Brain microvascular endothelial cell (primary cell): ENCODE results near the gene ELFN1.

Source experiments
- DNase-seq: peaks from one replicate; pipeline ENCODE4 v3.0.0-alpha.2; 2020
- H3K27ac ChIP-seq: fragments of 250-450 bp; sonication (Bioruptor Pico); 2 replicates; pipeline ENCODE4 v1.5.1; 2020; ENCODE audit warnings: mild to moderate bottlenecking, moderate library complexity
- H3K27me3 ChIP-seq: fragments of 250-450 bp; sonication (Bioruptor Pico); replicated peaks from 2 replicates; pipeline ENCODE4 v1.5.1; 2020; ENCODE audit warnings: mild to moderate bottlenecking
- H3K36me3 ChIP-seq: fragments of 250-450 bp; sonication (Bioruptor Pico); replicated peaks from 2 replicates; pipeline ENCODE4 v1.5.1; 2020; ENCODE audit warnings: mild to moderate bottlenecking
- H3K4me3 ChIP-seq: 2 replicates; pipeline ENCODE4 v1.5.1; 2011; ENCODE audit warnings: low read depth, mild to moderate bottlenecking, control low read depth, low read length, moderate library complexity
- in situ Hi-C: cut with HindIII; loops from 2 replicates; pipeline ENCODE4 v1.10.0; 2017; ENCODE audit warnings: low sequenced_read_pairs, low pct_ligation_motif_present
- TF ChIP-seq, protein P1 (sequence below): IDR thresholded peaks from 2 replicates; pipeline ENCODE4 v1.5.1; 2011; ENCODE audit warnings: low read depth, mild to moderate bottlenecking, moderate library complexity, low read length, control low read depth, inconsistent platforms; ENCODE audit errors: missing control alignments

ELFN1 gene

DNA sequence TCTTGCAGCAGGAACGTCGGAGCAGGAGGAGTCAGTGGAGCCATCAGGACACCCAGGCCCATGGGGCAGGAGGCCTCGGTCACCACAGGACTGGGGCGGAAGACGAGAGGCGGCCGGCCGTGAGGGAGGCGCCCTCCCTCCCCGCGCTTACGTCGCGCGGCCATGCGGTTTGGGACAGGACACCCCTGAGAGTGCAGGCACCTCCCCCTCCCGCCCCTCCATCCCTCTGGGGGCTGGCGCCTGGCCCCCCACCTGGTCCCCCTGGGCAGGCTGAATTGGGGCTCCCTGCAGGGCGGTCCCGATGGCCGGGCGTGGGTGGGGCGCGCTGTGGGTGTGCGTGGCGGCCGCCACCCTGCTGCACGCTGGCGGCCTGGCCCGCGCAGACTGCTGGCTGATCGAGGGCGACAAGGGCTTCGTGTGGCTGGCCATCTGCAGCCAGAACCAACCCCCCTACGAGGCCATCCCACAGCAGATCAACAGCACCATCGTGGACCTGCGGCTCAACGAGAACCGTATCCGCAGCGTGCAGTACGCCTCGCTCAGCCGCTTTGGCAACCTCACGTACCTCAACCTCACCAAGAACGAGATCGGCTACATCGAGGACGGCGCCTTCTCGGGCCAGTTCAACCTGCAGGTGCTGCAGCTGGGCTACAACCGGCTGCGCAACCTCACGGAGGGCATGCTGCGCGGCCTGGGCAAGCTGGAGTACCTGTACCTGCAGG lies 74.4 kb downstream of the ELFN1 start:
- Histone ChIP-seq H3K36me3 (no peaks in the 10 kb centered on the region), H3K27ac (no peak overlapping the region), H3K27me3 (peaks cover 1% of the 10 kb centered on the region), H3K4me3 (no peak overlapping the region)
- no peak for DNase-seq
- in situ Hi-C loops = no loop called here
- TF ChIP-seq, protein P1, sequence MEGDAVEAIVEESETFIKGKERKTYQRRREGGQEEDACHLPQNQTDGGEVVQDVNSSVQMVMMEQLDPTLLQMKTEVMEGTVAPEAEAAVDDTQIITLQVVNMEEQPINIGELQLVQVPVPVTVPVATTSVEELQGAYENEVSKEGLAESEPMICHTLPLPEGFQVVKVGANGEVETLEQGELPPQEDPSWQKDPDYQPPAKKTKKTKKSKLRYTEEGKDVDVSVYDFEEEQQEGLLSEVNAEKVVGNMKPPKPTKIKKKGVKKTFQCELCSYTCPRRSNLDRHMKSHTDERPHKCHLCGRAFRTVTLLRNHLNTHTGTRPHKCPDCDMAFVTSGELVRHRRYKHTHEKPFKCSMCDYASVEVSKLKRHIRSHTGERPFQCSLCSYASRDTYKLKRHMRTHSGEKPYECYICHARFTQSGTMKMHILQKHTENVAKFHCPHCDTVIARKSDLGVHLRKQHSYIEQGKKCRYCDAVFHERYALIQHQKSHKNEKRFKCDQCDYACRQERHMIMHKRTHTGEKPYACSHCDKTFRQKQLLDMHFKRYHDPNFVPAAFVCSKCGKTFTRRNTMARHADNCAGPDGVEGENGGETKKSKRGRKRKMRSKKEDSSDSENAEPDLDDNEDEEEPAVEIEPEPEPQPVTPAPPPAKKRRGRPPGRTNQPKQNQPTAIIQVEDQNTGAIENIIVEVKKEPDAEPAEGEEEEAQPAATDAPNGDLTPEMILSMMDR = no peak

GRCh38 chr7:1745018-1745532 lies 75.0 kb downstream of the ELFN1 start:
- peaks cover 8% of the 10 kb centered on the region for H3K27me3 ChIP-seq
- no peak overlapping the region for H3K27ac ChIP-seq
- DNase-seq = no peak
- H3K36me3 ChIP-seq = no peaks in the 10 kb centered on the region
- in situ Hi-C loops = no loop called here
- TF ChIP-seq, protein P1 = no peak
- H3K4me3 ChIP-seq = no peak overlapping the region

DNA sequence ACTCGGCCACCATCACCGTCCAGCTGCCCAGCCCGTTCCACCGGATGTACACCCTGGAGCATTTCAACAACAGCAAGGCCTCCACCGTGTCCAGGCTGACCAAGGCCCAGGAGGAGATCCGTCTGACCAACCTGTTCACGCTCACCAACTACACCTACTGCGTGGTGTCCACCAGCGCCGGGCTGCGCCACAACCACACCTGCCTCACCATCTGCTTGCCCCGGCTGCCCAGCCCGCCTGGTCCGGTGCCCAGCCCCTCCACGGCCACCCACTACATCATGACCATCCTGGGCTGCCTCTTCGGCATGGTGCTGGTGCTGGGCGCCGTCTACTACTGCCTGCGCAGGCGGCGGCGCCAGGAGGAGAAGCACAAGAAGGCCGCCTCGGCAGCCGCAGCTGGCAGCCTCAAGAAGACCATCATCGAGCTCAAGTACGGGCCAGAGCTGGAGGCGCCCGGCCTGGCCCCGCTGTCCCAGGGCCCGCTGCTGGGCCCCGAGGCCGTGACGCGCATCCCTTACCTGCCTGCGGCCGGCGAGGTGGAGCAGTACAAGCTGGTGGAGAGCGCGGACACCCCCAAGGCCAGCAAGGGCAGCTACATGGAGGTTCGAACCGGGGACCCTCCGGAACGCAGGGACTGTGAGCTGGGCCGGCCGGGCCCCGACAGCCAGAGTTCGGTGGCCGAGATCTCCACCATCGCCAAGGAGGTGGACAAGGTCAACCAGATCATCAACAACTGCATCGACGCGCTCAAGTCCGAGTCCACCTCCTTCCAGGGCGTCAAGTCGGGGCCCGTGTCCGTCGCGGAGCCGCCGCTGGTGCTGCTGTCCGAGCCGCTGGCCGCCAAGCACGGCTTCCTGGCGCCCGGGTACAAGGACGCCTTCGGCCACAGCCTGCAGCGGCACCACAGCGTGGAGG lies 75.8 kb downstream of the ELFN1 start:
- H3K36me3 ChIP-seq = no peaks in the 10 kb centered on the region
- TF ChIP-seq, protein P1 = no peak
- H3K27ac ChIP-seq = no peak overlapping the region
- no peak overlapping the region for H3K4me3 ChIP-seq
- in situ Hi-C loops = no loop called here
- DNase-seq = no peak
- H3K27me3 ChIP-seq = peaks cover 10% of the 10 kb centered on the region

DNA sequence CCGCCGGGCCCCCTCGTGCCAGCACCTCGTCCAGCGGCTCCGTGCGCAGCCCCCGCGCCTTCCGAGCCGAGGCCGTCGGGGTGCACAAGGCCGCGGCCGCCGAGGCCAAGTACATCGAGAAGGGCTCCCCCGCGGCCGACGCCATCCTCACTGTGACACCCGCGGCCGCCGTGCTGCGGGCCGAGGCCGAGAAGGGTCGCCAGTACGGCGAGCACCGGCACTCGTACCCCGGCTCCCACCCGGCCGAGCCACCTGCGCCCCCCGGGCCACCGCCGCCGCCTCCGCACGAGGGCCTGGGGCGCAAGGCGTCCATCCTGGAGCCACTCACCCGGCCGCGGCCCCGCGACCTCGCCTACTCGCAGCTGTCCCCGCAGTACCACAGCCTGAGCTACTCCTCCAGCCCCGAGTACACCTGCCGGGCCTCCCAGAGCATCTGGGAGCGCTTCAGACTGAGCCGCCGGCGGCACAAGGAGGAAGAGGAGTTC lies 76.5 kb downstream of the ELFN1 start:
- TF ChIP-seq, protein P1 = no peak
- in situ Hi-C loops = no loop called here
- Histone ChIP-seq H3K36me3 (no peaks in the 10 kb centered on the region), H3K4me3 (no peak overlapping the region), H3K27me3 (peaks cover 10% of the 10 kb centered on the region), H3K27ac (no peak overlapping the region)
- DNase-seq = no peak

GRCh38 chr7:1747004-1747801 lies 77.1 kb downstream of the ELFN1 start:
- no peak for DNase-seq
- TF ChIP-seq, protein P1 = no peak
- in situ Hi-C loops = no loop called here
- Histone ChIP-seq H3K36me3 (no peaks in the 10 kb centered on the region), H3K4me3 (no peak overlapping the region), H3K27me3 (peaks cover 10% of the 10 kb centered on the region), H3K27ac (no peak overlapping the region)
